HPDE6-E6E7 (cell line): ENCODE results near the gene NRDE2.
A peak's percentile ranks its signal among the peaks of the same experiment; 100 is the strongest.
"Not testable (repeated sequence)": the region's sequence is repeated elsewhere in the genome, so short reads cannot be mapped to it uniquely, and the experiment has no call there.

Experiments used
- DNase-seq: peaks from one replicate; pipeline ENCODE4 v3.0.0; 2011; ENCODE audit warnings: missing footprints; ENCODE audit errors: extremely low spot score

Gene NRDE2

DNA sequence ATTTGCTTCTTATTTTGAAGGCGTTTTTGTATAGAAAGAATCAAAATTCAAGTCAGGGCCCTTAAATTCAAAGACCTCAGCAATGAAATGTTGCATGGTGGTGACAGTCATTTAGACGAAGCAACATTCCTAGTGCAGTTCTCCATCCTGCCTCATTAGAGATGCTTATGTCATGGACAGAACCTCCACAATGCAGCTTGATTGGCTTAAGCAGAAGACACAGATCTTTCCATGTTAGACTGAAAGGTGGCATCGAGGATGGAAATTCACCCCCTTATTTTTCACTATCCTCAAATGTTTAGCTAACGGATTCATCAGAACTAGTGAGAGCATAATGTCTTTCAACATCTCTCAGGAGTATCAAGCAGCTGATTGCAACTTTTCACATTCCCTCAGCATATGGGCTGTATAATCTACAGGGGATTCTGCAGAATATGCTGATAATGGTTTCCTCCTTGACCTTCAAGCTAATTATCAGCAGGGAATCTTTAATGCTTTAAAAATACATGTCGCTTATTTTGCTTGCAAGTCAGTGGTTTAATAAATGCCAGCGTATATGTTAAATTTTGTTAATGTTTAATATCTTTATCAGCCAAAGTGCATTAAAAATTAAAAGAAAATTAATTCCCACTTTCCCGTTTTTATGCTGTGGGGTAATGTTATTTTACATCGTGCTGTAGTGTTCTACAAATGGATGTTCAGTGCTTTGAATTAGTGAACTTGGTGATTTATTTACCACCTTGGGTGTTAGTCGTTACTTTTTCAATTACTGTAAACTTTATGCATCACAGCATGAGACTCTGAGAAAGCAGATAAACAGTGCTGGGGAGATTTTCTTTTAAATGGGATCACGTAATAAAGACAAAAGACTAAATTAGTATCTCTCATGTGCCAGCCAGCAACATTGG, 12.8 kb upstream of the NRDE2 start:
- no peak for DNase-seq

DNA sequence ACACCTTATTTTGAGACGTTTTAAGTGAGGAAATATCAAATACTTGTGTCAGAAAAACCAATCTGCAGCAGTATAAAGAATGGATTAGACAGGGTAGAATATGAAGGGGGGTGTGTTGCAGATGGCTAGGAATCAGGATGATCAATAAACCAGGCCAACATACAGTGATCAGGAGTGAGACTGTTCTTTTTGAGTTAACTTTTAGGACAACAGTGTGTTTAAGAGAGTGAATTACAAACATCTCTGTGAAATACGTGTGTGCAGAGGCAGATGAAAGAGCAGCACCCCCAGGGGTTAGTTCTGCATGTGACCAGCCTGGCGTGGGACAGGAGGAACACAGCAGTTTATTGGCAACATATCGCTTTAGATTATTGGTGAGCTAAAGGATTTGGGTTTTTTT, 10.6 kb upstream of the NRDE2 start:
- DNase-seq, result no peak

DNA sequence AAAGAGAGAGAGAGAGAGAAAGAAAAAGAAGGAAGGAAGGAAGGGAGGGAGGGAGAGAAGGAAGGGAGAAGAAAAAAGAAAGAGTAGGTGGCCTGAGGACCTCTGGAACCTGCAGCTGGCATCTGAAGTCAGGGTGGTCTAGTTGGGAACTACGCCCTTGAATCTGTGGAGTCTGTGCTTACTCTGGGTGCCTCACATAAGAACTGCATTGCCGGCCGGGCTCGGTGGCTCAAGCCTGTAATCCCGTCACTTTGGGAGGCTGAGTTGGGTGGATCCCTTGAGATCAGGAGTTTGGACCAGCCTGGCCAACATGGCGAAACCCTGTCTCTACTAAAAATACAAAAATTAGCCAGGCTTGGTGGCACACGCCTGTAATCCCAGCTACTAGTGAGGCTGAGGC, 10.0 kb upstream of the NRDE2 start:
- no peak for DNase-seq

DNA sequence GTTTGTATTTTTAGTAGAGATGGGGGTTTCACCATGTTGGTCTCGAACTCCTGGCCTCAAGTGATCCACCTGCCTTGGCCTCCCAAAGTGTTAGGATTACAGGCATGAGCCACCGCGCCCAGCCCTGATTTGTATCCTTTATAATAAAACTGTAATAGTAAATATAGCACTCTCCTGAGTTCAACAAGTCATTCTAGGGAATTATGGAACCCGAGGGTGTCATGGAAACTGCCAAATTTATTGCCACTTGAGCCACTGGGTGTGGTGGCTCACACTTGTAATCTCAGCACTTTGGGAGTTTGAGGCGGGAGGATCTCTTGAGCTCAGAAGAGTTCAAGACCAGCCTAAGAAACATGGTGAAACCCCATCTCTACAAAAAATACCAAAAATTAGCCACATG, 9.5 kb upstream of the NRDE2 start:
- DNase-seq, result not testable (repeated sequence)

DNA sequence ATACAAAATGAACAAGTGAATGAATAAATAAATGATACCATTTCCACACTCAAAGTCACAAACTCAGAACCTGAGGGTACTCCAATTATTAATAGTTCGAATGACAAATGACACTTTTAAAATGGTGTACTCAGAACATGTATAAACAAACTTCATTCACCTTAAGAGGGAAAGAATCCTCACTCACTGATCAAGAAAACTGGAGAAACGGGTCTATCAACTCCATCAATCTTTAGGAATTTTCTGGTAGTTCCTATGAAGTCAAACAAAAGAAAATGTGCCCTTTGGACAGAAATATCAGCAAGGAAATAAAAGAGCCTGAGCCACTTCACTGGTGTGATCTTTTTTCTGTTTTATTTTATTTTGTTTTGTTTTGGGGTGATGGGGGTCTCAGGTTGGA, 5.2 kb upstream of the NRDE2 start:
- DNase-seq, result peak; percentile 58

DNA sequence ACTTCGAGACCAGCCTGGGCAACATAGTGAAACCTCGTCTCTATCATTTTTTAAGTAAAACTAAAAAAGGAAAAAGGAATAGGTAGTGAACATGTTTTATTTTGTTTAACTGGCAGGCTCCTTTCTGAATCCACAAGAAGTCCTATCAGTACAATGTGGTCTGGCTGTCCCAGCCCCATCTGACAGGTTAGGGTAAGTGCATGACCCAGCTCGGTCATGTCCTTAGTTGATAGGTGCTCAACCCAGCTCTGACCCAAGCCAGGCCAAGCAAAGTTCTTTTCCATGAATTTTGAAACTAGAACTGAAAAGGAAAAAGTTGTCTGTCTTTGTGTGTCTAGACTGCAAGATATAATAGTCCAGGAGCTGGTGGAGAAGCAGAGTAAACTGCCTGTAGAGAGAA, 4.7 kb upstream of the NRDE2 start:
- DNase-seq, result no peak

DNA sequence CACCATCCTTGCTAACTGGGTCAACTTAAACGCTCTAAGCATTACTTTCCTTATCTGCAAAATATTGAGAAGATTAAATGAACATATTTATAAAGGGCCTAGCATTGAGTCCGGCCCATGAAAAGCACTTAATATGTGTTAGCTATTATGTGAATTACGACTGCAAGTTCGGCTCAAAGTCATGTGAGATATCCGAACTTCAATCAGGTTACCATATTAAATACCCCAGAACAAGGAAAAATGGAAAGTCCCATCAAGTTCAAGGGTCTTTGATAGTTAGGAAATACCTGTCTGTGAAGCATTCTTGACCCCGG, 487 bp upstream of the NRDE2 start:
- no peak for DNase-seq

DNA sequence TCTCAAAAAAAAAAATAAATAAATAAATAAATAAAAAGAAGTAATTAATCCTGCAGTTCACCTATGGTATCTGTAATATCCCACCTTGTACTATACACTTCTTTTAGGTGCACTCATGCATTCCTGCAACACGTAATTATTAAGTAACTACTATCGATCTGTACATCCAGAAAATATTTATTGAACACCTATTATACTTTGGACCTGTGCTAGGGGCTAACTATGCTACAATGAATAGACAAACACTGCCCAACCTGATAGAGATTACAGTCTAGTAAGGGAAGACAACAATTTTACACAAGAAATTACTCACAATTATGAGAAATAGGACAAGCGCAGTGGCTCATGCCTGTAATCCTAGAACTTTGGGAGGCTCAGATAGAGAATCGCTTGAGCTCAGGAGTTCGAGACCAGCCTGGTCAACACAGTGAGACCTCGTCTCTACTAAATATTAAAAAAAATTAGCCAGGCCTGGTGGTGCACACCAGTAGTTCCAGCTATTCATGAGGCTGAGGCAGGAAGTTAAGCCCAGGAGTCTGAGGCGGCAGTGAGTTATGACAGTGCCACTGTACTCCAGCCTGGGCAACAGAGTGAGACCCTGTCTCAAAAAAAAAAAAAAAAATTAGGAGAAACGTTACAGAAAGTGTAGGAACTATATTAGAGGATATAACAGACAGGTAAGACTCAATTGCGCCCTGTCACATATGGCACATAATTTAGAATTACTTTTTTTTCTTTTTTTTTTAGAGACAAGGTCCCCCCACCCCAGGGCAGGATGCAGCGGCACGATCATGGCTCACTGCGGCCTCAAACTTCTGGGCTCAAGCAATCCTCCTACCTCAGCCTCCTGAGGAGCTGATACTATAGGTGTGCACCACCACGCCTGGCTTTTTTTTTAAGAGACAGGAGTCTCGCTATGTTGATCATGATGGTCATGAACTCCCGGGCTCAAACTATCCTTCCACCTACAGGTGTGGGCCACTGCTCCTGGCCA, 1.2 kb downstream of the NRDE2 start:
- no peak for DNase-seq

DNA sequence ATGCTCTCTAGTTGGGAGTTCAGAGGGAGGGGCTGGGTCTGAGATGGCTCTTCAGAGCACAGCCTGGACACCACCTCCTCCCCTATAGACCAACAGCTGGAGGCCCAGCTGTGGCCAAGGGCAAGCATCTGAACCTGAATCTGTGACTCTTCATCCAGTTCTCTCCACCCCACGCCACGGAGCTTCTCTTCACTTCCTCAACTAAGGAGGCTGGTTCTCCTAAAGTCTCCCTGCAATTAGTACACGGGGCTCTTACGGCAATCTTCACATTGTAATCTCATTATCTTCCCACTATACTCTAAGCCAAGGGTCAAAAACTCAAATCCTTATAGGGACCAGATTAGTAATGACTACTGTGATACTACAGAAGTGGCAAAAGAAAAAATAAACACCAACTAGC, 9.8 kb downstream of the NRDE2 start:
- no peak for DNase-seq

DNA sequence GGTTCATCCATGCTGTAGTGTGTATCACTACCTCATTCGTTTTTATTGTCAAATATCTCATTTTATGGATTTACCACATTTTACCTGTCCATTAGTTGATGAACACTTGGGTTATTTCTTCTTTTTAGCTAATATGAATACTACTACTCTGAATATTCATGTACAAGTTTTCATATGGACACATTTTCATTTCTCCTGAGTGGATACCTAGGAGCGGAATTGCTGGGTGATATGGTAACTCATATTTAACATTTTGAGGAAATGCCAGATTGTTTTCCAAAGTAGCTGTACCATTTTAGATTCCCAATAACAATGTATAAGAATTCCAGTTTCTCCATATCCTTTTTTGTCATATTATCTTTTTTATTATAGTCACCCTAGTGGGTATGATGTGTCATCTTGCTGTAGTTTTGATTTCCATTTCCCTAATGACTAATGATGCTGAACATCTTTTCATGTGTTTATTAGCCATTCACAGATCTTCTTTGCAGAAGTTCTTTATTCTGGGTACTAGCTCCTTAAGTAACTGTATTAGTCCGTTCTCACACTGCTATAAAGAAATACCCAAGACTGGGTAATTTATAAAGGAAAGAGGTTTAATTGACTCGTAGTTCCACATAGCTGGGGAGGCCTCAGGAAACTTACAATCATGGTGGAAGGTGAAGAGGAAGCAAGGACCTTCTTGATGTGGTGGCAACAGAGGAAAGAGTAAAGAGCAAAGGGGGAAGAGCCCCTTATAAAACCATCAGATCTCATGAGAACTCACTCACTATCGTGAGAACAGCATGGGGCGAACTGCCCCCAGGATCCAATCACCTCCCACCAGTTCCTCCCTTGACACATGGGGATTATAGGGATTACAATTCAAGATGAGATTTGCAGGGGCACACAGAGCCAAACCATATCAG, 11.9 kb downstream of the NRDE2 start:
- DNase-seq, result no peak

DNA sequence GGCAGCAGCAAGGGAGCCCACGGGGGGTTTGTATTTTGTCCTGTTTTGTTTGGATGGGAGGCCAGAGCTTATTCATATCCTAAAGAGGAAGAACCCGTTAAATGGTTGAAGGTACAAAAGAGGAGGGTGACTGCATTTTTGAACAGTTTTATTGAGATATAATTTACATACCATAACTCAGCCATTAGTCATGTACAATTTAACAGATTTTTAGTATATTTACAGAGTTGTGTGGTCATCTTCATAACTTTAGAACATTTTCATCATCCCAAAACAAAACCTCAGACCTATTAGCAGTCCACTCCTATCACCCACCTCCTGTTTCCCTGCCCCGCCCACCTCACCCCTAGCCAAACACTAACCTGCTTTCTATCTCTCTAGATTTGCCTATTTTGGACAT, 12.6 kb downstream of the NRDE2 start:
- DNase-seq, result no peak

DNA sequence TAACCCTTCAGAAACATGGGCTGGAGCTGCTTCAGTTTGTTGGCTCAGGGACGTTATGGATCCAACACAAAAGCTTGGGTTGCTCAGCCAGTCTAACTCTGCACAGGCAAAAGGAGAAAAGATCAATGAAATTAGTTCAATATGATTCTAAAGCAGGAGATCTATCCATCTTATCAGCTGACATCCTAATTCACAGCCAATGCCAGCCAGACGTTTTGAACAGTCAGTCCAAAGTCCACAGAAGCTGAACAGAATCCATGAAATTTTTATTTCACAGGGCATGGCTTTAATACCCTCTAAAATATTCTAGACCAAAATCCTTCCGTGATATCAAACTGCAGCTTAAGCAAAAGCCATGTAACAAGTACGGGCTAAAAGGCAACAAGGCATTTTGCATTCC, 13.7 kb downstream of the NRDE2 start:
- DNase-seq, result no peak

DNA sequence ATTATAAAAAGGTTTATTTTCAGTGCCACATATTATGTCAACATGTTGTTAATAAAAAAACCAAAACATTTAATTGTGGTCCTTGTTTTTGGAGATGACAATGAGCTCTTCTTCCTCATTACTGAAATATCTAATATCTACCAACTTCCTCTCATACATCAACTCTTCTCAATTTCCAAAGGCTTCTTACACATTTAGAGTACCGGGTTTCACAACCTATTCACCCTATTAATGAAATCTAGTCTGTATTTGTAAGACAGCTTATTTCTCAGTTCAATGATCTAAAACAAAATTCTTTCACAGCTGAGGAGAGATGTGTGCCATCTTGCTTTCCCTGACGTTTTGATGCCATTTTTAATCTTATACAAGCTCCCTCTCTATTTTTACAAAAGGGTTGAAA, 14.5 kb downstream of the NRDE2 start:
- no peak for DNase-seq

DNA sequence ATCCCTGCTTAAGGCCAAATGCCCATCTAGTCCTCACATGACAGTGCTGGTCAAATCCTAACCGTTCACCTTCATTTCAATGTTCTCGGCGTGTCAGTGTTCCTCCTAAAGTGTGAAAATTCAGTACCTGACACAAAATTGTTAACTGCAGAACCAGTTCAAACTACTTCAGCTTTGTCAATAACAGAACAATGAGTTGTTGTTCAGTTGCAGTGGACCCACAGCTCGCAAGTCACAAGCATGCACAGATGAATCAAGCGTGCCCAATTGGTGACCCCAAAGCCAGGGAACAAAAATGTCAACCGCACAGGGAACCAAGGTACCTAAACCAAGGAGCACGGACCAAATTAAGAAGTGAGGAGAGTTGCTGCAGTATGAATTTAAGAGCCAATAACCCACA, 23.2 kb downstream of the NRDE2 start:
- no peak for DNase-seq

DNA sequence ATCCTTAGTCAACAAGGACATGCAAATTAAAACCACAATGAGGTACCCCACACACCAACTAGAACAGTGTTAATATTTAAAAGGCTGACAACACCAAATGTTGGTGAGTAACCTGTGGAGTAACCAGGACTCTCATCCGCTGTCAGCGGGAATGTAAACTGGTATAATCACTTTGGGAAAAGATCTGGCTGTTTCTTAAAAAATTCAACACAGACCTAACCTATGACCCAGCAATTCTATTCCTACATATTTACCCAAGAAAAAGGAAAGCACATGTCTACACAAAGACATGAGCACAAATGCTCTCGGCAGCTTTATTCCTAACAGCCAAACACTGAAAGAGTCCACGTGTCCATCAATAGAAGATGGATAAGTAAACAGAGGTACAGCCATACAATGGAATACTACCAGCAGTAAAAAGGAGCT, 26.6 kb downstream of the NRDE2 start:
- DNase-seq, result no peak

DNA sequence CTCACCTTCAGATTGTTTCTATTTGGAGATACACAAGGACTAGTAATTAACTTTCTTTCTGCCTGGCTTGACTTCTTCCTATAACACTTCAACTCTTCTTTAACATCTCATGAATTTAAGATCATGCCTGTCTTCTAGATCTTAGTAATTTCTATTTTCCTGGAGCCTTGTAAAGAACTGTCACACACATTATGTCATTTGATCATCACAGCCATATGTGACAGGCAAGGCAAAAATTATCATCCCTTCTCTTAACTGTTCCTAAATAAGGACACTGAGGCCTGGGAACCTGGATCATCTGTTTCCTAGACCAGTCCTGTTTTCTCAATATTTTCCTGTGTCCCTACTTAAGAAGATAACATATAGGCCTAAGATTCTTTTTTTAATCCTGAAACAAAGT, 27.2 kb downstream of the NRDE2 start:
- no peak for DNase-seq

DNA sequence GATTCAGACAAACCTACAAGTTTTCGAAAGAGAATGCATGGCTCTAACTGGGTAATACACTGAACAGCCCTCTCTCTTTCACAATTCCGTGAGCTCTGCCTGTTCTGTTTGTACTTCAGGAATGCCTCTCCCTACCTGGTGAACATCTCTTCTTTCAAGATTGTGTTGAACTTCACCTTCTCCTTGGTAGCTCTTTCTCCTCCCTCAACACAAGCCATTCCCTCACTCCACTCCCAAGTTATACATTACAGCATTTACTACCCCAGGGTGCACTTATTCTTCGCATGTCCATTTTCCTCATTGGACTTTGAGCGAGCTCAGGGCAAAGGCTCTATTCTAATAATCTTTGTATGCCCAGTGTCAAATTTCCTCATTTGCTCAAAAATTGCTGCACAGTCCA, 28.3 kb downstream of the NRDE2 start:
- no peak for DNase-seq

DNA sequence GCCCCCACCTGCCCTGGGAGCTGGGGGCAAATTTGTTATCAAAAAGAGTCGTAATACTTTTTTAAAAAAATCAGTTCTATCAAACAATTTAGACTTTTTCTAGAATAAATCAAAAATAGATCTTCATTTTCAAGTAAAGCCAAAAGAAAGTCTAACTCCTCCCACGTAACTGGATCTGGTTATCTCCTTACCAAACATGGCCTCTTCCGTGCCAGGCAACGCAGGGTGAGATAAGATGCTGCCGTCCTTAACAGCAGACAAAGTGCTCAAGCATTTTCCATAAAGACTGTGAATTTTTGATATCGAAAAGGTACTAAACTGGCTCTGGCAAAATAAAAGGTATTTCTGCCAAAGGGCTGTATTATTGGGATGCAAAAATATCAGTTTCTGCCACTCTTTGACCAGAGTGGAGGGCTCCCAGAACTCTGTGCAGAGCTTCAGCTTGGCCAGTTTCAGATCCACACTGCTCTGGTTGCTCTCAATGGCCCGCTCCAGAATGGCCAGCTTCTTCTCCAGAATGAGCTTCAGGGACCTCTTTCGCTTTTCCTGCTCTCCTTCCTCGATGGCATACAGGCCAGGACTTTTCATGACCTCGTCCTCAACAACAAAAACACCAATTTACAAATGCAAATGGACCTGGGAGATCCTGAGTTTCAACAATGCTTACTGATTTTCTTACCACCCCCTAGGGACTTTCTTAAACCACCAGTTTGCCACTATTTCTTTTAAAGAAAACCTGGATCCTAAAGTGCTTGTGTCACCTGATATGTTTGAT, 29.0 kb downstream of the NRDE2 start:
- DNase-seq, result no peak

DNA sequence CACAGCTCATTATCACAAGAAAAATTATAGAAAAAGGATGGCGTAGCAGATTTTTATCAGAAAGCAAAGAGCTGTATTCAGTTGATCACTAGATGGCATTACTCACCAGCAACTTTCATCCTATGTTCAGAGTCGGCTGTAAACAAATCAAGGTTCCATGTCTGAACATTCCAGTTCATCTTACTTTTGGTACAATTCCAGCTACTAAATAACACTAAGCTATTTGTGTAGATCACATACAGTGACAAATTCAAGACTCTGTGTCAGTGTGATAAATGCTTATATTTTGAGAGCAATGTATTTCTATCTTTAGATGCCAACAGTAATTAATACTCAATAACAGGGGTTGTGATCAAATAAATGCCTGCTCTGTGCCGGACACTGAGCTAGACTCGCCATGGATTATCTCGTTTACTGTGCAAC, 30.1 kb downstream of the NRDE2 start:
- DNase-seq, result peak; percentile 54

DNA sequence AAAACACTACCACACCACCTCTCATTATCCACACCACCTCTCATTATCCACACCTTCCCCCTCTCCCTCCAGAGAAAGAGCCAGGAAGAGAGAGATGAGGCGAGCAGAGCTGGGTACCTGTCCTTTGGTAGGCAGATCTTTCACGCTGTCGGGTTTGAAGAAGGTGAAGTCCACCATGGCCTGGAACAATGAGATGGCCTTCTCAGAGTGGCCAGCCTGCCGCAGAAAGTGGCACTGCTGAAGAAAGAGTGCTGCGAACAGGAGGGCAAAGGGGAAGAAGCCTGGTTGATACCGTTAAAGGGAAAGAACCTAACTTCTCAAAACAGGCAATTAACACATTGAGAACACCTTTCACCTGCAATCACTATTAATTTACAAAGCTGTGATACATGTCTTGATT, 30.6 kb downstream of the NRDE2 start:
- no peak for DNase-seq

DNA sequence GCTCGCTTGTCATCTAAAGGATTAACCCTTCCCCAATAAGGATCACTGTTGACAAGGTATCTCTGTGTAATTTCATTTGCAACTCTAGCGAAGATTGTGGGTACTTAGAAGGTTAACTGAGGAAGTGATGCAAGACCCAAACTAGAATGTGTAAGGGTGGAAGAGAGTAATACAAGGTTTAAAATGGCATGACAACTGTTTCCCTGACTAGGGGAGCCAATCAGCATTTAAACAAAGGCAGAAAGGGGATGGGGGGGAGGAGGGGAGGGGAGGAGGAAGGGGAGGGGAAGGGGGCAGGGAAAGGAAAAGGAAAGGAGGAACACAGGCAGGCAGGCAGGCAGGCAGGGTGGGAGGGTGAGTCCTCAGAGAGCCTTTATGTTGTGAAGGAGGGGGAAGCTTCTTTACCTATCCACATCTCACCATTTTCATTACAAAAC, 31.1 kb downstream of the NRDE2 start:
- no peak for DNase-seq
